ENCODE measurements around the gene LRRK1. TPM values are rescaled to one million over a fixed set of nuclear protein-coding genes. Genes with fewer than 3 reads are reported as not detected.

The LRRK1 gene
- polyA plus RNA-seq, 1 donor (not counting 4 experiments of a cell fraction or from before 2014, with no cell fraction given), result 6.2 TPM

- Histone ChIP-seq H3K4me1 (ENCODE audit: control insufficient read depth, extremely low read depth, insufficient read depth, low read length) (peaks cover 15% of the 10 kb centered on the region), H3K4me2 (ENCODE audit: control insufficient read depth, extremely low read depth, insufficient read depth, low read depth, low read length) (no peak overlapping the region), H3K79me2 (ENCODE audit: control insufficient read depth, insufficient read depth, low read length) (no peaks in the 10 kb centered on the region), H3K36me3 (ENCODE audit: control insufficient read depth in 2 of 2, extremely low read depth in 1 of 2, insufficient read depth in 2 of 2, low read length in 2 of 2) (no peaks in the 10 kb centered on the region), H2AFZ (ENCODE audit: control insufficient read depth, low read length) (no peak overlapping the region), H3K9me1 (ENCODE audit: control insufficient read depth, extremely low read depth, insufficient read depth, low read length) (no peaks in the 10 kb centered on the region), H3K9ac (ENCODE audit: control insufficient read depth, extremely low read depth, insufficient read depth, low read length) (no peak overlapping the region), H4K20me1 (ENCODE audit: control insufficient read depth, extremely low read depth, insufficient read depth, low read length) (no peaks in the 10 kb centered on the region), H3K4me3 (ENCODE audit: control insufficient read depth in 2 of 3, extremely low read depth in 1 of 3, insufficient read depth in 2 of 3, low read depth in 1 of 3, low read length in 3 of 3) (no peak overlapping the region), H3K27me3 (ENCODE audit: control insufficient read depth, extremely low read depth, insufficient read depth, low read length) (no peaks in the 10 kb centered on the region), H3K9me3 (ENCODE audit: control insufficient read depth, low read depth, low read length) (no peaks in the 10 kb centered on the region), H3K27ac (ENCODE audit: control insufficient read depth, insufficient read depth, low read length) (no peak overlapping the region)
- DNase-seq (ENCODE audit: low read depth, low spot score) (no peak), FAIRE-seq (no peak)
- no peak for TF ChIP-seq EZH2 (IDR thresholded peaks at IDR 0.05; ENCODE audit: low read length)
- TF ChIP-seq, protein P1, sequence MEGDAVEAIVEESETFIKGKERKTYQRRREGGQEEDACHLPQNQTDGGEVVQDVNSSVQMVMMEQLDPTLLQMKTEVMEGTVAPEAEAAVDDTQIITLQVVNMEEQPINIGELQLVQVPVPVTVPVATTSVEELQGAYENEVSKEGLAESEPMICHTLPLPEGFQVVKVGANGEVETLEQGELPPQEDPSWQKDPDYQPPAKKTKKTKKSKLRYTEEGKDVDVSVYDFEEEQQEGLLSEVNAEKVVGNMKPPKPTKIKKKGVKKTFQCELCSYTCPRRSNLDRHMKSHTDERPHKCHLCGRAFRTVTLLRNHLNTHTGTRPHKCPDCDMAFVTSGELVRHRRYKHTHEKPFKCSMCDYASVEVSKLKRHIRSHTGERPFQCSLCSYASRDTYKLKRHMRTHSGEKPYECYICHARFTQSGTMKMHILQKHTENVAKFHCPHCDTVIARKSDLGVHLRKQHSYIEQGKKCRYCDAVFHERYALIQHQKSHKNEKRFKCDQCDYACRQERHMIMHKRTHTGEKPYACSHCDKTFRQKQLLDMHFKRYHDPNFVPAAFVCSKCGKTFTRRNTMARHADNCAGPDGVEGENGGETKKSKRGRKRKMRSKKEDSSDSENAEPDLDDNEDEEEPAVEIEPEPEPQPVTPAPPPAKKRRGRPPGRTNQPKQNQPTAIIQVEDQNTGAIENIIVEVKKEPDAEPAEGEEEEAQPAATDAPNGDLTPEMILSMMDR (optimal IDR thresholded peaks at IDR 0.05 in 1 of 3, IDR thresholded peaks at IDR 0.05 in 1 of 3, conservative IDR thresholded peaks at IDR 0.05 in 1 of 3; ENCODE audit: extremely low read depth in 1 of 3, insufficient read depth in 2 of 3, low read length in 3 of 3), result no peak
- dilution Hi-C loops (cut with MboI; ENCODE audit: extremely low pct_ligation_motif_present, low sequenced_read_pairs), result no loop called here
Measured at GRCh38 chr15:101108461-101108775, 189.3 kb downstream of the LRRK1 start.

- Histone ChIP-seq H4K20me1 (ENCODE audit: control insufficient read depth, extremely low read depth, insufficient read depth, low read length) (no peaks in the 10 kb centered on the region), H3K4me2 (ENCODE audit: control insufficient read depth, extremely low read depth, insufficient read depth, low read depth, low read length) (no peak overlapping the region), H3K9me1 (ENCODE audit: control insufficient read depth, extremely low read depth, insufficient read depth, low read length) (no peaks in the 10 kb centered on the region), H2AFZ (ENCODE audit: control insufficient read depth, low read length) (no peak overlapping the region), H3K27ac (ENCODE audit: control insufficient read depth, insufficient read depth, low read length) (no peak overlapping the region), H3K4me1 (ENCODE audit: control insufficient read depth, extremely low read depth, insufficient read depth, low read length) (peaks cover 15% of the 10 kb centered on the region), H3K79me2 (ENCODE audit: control insufficient read depth, insufficient read depth, low read length) (no peaks in the 10 kb centered on the region), H3K9me3 (ENCODE audit: control insufficient read depth, low read depth, low read length) (no peaks in the 10 kb centered on the region), H3K4me3 (ENCODE audit: control insufficient read depth in 2 of 3, extremely low read depth in 1 of 3, insufficient read depth in 2 of 3, low read depth in 1 of 3, low read length in 3 of 3) (no peak overlapping the region), H3K36me3 (ENCODE audit: control insufficient read depth in 2 of 2, extremely low read depth in 1 of 2, insufficient read depth in 2 of 2, low read length in 2 of 2) (no peaks in the 10 kb centered on the region), H3K27me3 (ENCODE audit: control insufficient read depth, extremely low read depth, insufficient read depth, low read length) (no peaks in the 10 kb centered on the region), H3K9ac (ENCODE audit: control insufficient read depth, extremely low read depth, insufficient read depth, low read length) (no peak overlapping the region)
- TF ChIP-seq EZH2 (IDR thresholded peaks at IDR 0.05; ENCODE audit: low read length), result no peak
- TF ChIP-seq, protein P1 (optimal IDR thresholded peaks at IDR 0.05 in 1 of 3, IDR thresholded peaks at IDR 0.05 in 1 of 3, conservative IDR thresholded peaks at IDR 0.05 in 1 of 3; ENCODE audit: extremely low read depth in 1 of 3, insufficient read depth in 2 of 3, low read length in 3 of 3), result no peak
- dilution Hi-C loops (cut with MboI; ENCODE audit: extremely low pct_ligation_motif_present, low sequenced_read_pairs), result no loop called here
- DNase-seq (ENCODE audit: low read depth, low spot score) (no peak), FAIRE-seq (no peak)
Measured at GRCh38 chr15:101108791-101109190, 189.6 kb downstream of the LRRK1 start.
